BLaER1 treated with 17β-estradiol and CSF1 and Interleukin-3, amounts not matched to agents 10 nM and 100 nM (cell line): ENCODE measurements around the gene PAPSS2.

Experiments used
- H3K27ac ChIP-seq, 11 experiments: shearing (Covaris generic); formaldehyde crosslinking; 2 replicates each; pipeline ENCODE4 v1.8.1; 2022
- H3K27me3 ChIP-seq, 11 experiments: shearing (Covaris generic); formaldehyde crosslinking; 2 replicates each; pipeline ENCODE4 v1.8.1; 2022
- H3K36me3 ChIP-seq, 11 experiments: shearing (Covaris generic); formaldehyde crosslinking; 2 replicates each; pipeline ENCODE4 v1.8.1; 2022
- H3K4me1 ChIP-seq, 10 experiments: shearing (Covaris generic); formaldehyde crosslinking; 2 replicates each; pipeline ENCODE4 v1.8.1; 2022
- H3K4me2 ChIP-seq, 11 experiments: shearing (Covaris generic); formaldehyde crosslinking; 2 replicates each; pipeline ENCODE4 v1.8.1; 2022
- H3K4me3 ChIP-seq, 10 experiments: shearing (Covaris generic); formaldehyde crosslinking; 2 replicates each; pipeline ENCODE4 v1.8.1; 2022
- H3K9ac ChIP-seq, 11 experiments: shearing (Covaris generic); formaldehyde crosslinking; 2 replicates each; pipeline ENCODE4 v1.8.1; 2022
- H3K9me3 ChIP-seq, 11 experiments: shearing (Covaris generic); formaldehyde crosslinking; replicated peaks in 1 of 11; 2 replicates each; pipeline ENCODE4 v1.8.1; 2022
- H4K20me1 ChIP-seq, 11 experiments: shearing (Covaris generic); formaldehyde crosslinking; 2 replicates each; pipeline ENCODE4 v1.8.1; 2022
- Cebpa-rat ChIP-seq, 11 experiments: shearing (Covaris generic); IDR thresholded peaks; 2 replicates each; pipeline ENCODE4 v1.8.1; 2022

PAPSS2 gene

DNA sequence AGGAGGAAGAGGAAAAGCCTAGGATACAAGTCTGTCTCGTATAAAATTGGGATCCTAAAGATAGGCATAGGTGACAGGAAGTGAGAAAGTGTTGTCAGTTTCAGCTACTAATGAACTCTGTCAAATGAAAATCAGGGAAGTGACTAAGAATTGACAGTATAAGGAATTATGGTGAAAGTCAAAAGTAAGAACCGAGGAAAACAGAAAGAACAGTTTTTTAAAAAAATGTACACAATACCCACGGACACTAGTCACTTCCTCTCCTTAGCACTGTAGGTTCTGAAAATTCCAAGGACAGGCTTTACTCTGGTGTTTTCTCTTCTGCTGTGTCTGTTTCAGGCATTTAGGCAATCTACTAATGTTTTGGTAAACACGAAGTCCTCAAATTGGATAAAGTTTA, 116.1 kb downstream of the PAPSS2 start:
- Histone ChIP-seq H3K4me1 (peaks cover 0 to 23% (median 10%) of the 10 kb centered on the region in 10 experiments; a peak in 10 of 20 replicates), H3K4me3 (no peak overlapping the region; a peak in 1 of 20 replicates), H3K27ac (peak overlapping the region in 3 of 11 experiments; percentile 2 to 56 (median 34); a peak in 5 of 22 replicates), H3K9me3 (peaks cover 0 to 13% (median 12%) of the 10 kb centered on the region in 11 experiments; a peak in 13 of 22 replicates), H4K20me1 (peaks cover 0 to 7% (median 0%) of the 10 kb centered on the region in 11 experiments; a peak in 5 of 22 replicates), H3K36me3 (peaks cover 38 to 75% (median 53%) of the 10 kb centered on the region in 11 experiments), H3K4me2 (peak overlapping the region in 5 of 11 experiments; percentile 24 to 77 (median 65); a peak in 9 of 22 replicates), H3K9ac (peak overlapping the region in 2 of 11 experiments; percentile 41 to 45; a peak in 1 of 22 replicates), H3K27me3 (no peaks in the 10 kb centered on the region)
- no peak for TF ChIP-seq Cebpa-rat (IDR thresholded peaks at IDR 0.05)

DNA sequence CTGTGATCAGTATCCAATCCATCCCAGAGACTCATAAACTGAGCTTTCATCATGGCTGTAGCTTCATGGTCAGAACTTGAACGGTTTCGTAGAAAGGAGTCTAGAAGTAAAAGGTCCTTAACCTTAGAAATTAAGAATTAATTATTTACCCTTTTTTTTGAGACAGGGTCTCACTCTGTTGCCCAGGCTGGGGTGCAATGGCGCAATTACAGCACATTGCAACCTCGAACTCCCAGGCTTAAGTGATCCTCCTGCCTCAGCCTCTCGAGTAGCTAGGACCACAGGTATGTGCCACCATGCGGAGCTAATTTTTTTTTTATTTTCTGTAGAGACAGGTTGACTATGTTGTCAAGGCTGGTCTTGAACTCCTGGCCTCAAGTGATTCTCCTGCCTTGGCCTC, 116.7 kb downstream of the PAPSS2 start:
- Histone ChIP-seq H3K36me3 (peaks cover 41 to 75% (median 56%) of the 10 kb centered on the region in 11 experiments), H3K4me2 (peak overlapping the region in 5 of 11 experiments; percentile 9 to 77 (median 65); a peak in 7 of 22 replicates), H3K4me3 (no peak overlapping the region), H3K27ac (peak overlapping the region in 3 of 11 experiments; percentile 2 to 56 (median 34); a peak in 3 of 22 replicates), H4K20me1 (peaks cover 0 to 7% (median 0%) of the 10 kb centered on the region in 11 experiments; a peak in 5 of 22 replicates), H3K4me1 (peaks cover 0 to 23% (median 10%) of the 10 kb centered on the region in 10 experiments; a peak in 10 of 20 replicates), H3K9me3 (peaks cover 0 to 15% (median 13%) of the 10 kb centered on the region in 11 experiments; a peak in 13 of 22 replicates), H3K9ac (peak overlapping the region in 3 of 11 experiments; percentile 1 to 45 (median 41); a peak in 1 of 22 replicates), H3K27me3 (no peaks in the 10 kb centered on the region)
- no peak for TF ChIP-seq Cebpa-rat (IDR thresholded peaks at IDR 0.05)

DNA sequence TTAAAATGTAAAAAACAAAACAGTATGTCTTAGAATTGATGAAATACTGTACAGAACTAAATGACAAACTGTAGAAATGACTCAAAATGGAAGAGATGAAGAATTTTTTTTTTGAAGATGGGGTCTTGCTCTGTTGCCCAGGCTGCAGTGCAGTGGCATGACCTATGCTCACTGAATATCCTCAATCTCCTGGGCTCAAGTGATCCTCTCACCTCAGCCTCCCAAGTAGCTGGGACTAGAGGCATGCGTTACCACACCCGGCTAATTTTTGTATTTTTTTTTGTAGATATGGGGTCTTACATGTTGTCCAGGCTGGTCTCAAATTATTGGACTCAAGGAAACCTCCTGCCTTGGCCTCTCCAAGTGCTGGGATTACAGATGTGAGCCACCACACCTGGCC, 121.9 kb downstream of the PAPSS2 start:
- no peak overlapping the region for H3K27ac ChIP-seq
- H3K4me3 ChIP-seq = no peak overlapping the region
- peaks cover 0 to 16% (median 13%) of the 10 kb centered on the region in 11 experiments; a peak in 13 of 22 replicates for H3K9me3 ChIP-seq
- no peak overlapping the region for H3K9ac ChIP-seq
- no peak for TF ChIP-seq Cebpa-rat (IDR thresholded peaks at IDR 0.05)
- peaks cover 56 to 82% (median 65%) of the 10 kb centered on the region in 11 experiments for H3K36me3 ChIP-seq
- H4K20me1 ChIP-seq = peaks cover 0 to 5% (median 0%) of the 10 kb centered on the region in 11 experiments; a peak in 3 of 22 replicates
- peaks cover 0 to 7% (median 0%) of the 10 kb centered on the region in 10 experiments; a peak in 8 of 20 replicates for H3K4me1 ChIP-seq
- H3K27me3 ChIP-seq = no peaks in the 10 kb centered on the region
- H3K4me2 ChIP-seq = no peak overlapping the region

DNA sequence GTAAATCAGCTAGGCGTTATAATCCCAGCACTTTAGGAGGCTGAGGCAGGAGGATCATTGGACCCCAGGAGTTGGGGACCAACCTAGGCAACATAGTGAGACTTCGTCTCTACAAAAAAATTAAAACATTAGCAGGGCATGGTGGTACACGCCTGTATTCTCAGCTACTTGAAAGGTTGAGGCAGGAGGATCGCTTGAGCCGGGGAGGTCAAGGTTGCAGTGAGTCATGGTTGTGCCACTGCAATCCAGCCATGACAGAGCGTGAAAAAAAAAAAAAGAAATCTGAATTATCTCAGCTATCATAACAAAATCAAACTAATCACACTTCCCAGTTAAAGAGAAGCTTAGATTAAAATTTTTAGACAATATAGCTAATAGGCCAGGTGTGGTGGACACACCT, 123.0 kb downstream of the PAPSS2 start:
- H4K20me1 ChIP-seq = peaks cover 0 to 5% (median 0%) of the 10 kb centered on the region in 11 experiments; a peak in 3 of 22 replicates
- H3K4me2 ChIP-seq = no peak overlapping the region
- no peak overlapping the region for H3K9ac ChIP-seq
- no peaks in the 10 kb centered on the region for H3K27me3 ChIP-seq
- H3K36me3 ChIP-seq = peaks cover 59 to 85% (median 70%) of the 10 kb centered on the region in 11 experiments
- peaks cover 0 to 16% (median 13%) of the 10 kb centered on the region in 11 experiments; a peak in 13 of 22 replicates for H3K9me3 ChIP-seq
- no peak overlapping the region for H3K27ac ChIP-seq
- no peak for TF ChIP-seq Cebpa-rat (IDR thresholded peaks at IDR 0.05)
- H3K4me1 ChIP-seq = no peaks in the 10 kb centered on the region
- no peak overlapping the region for H3K4me3 ChIP-seq

DNA sequence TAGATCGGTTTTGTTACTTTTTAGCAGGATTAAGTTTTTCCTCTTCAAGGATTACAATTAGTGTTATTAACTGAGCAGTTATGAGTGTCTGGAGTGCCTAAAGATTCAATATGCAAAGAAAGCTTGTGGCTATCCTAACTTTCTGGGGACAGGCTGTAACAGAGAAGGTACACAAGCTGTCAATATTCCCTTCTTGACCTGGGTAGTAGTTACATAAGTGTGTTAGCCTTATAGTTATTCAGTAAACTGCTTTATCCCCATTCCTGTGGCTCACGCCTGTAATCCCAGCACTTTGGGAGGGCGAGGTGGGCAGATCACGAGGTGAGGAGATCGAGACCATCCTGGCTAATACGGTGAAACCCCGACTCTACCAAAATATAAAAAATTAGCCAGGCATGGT, 126.7 kb downstream of the PAPSS2 start:
- TF ChIP-seq Cebpa-rat (IDR thresholded peaks at IDR 0.05) = no peak
- H3K4me2 ChIP-seq = no peak overlapping the region
- H3K4me3 ChIP-seq = no peak overlapping the region
- H3K27ac ChIP-seq = no peak overlapping the region
- H4K20me1 ChIP-seq = peaks cover 0 to 7% (median 0%) of the 10 kb centered on the region in 11 experiments; a peak in 2 of 22 replicates
- H3K9me3 ChIP-seq = 0 out of 22 replicates have a peak, but pooled peaks cover 0 to 3% (median 0%) of the 10 kb centered on the region in 11 experiments
- H3K27me3 ChIP-seq = no peaks in the 10 kb centered on the region
- H3K36me3 ChIP-seq = peaks cover 62 to 85% (median 71%) of the 10 kb centered on the region in 11 experiments
- no peaks in the 10 kb centered on the region for H3K4me1 ChIP-seq
- no peak overlapping the region for H3K9ac ChIP-seq

DNA sequence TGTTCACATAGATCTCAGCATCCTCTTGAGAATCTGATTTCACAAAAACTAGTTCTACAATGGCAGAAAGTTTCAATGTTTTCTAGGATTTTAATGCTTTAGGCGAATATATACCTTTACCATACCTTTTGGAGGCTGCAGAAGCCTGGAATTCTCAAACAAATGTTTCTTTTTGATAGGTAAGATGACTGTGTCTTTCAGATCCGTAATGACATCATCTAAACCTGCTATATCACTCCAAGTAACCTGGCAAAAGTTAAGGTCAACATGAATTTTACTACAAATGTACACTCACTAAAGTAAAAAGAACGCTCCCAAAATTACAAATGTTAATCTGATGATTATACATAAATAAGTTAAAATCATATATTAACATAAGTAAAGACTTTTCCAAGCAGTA, 130.5 kb downstream of the PAPSS2 start:
- H3K4me2 ChIP-seq = no peak overlapping the region
- no peak overlapping the region for H3K4me3 ChIP-seq
- no peak overlapping the region for H3K27ac ChIP-seq
- no peaks in the 10 kb centered on the region for H3K27me3 ChIP-seq
- H3K36me3 ChIP-seq = peaks cover 47 to 87% (median 63%) of the 10 kb centered on the region in 11 experiments
- no peak overlapping the region for H3K9ac ChIP-seq
- peaks cover 0 to 35% (median 14%) of the 10 kb centered on the region in 11 experiments; a peak in 11 of 22 replicates for H4K20me1 ChIP-seq
- TF ChIP-seq Cebpa-rat (IDR thresholded peaks at IDR 0.05) = no peak
- no peaks in the 10 kb centered on the region for H3K9me3 ChIP-seq
- peaks cover 0 to 14% (median 9%) of the 10 kb centered on the region in 10 experiments; a peak in 11 of 20 replicates for H3K4me1 ChIP-seq

DNA sequence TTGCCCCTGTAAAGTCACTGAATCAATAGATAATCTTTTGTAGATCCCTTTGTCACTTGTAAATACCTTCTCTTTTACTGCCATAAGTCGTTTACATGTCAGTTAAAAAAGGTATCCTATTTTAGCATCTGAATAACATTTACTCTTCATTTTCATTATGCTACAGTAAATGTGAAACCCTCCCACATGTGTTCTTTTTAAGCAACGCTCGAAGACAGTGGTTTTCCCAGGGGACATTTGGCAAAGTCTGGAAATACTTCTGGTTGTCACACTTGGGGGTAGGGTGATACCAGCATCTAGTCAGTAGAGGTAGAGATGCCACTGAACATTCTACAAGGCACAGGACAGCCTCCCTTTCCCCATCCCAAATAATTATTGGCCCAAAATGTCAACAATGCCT, 134.6 kb downstream of the PAPSS2 start:
- no peaks in the 10 kb centered on the region for H3K27me3 ChIP-seq
- peak overlapping the region in 7 of 11 experiments; percentile 12 to 56 (median 40); a peak in 10 of 22 replicates for H3K4me2 ChIP-seq
- peaks cover 52 to 96% (median 74%) of the 10 kb centered on the region in 11 experiments for H3K36me3 ChIP-seq
- peaks cover 0 to 38% (median 14%) of the 10 kb centered on the region in 11 experiments; a peak in 11 of 22 replicates for H4K20me1 ChIP-seq
- peaks cover 0 to 22% (median 12%) of the 10 kb centered on the region in 10 experiments; a peak in 12 of 20 replicates for H3K4me1 ChIP-seq
- H3K9me3 ChIP-seq = peaks cover 0 to 16% (median 13%) of the 10 kb centered on the region in 11 experiments; a peak in 17 of 22 replicates
- no peak overlapping the region for H3K9ac ChIP-seq
- no peak overlapping the region for H3K27ac ChIP-seq
- H3K4me3 ChIP-seq = no peak overlapping the region
- no peak for TF ChIP-seq Cebpa-rat (IDR thresholded peaks at IDR 0.05)
